Measurements from ENCODE around the gene MVB12B. TPM values are rescaled to one million over a fixed set of nuclear protein-coding genes. Genes with fewer than 3 reads are reported as not detected.
A peak's percentile ranks its signal among the peaks of the same experiment; 100 is the strongest.

MVB12B gene
- total RNA-seq, 1 donor from 2014 or later = 47.8 TPM

DNA sequence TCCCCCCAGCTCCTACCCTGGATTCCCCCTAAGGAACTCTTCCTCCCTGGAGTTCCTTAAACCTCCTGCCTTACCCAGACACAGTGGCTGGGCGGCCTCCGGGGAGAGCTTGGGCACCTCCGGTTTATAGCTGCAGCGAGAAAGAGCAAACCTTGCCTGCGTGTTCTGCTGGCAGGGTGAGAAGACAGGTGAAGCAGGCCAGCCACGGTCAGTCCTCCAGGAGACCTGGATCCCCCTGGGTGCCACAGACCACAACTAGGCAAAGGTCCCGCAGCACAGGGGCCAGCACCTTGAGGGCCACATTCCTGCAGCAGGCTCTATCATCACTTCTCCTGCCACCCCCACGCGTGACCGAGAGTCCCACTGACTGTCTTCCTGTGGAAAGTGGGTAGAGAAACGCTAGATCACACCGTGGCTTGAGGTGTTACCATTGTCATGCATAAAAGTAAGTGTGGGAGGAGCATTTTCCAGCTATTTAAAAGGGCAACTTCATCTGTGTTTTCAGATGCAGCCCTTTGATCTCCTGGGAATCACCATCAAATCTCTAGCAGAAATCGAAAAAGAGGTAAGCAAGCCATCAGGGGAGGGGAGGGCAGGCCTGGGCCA lies 156.9 kb downstream of the MVB12B start:
- H3K9me3 ChIP-seq = no peaks in the 10 kb centered on the region
- no peak overlapping the region for H3K27ac ChIP-seq
- intact Hi-C loops (cut with DNase I) = no loop called here
- no peak for ATAC-seq
- peak; percentile 21 for DNase-seq
- H3K4me3 ChIP-seq = no peak overlapping the region
- TF ChIP-seq, protein P1, sequence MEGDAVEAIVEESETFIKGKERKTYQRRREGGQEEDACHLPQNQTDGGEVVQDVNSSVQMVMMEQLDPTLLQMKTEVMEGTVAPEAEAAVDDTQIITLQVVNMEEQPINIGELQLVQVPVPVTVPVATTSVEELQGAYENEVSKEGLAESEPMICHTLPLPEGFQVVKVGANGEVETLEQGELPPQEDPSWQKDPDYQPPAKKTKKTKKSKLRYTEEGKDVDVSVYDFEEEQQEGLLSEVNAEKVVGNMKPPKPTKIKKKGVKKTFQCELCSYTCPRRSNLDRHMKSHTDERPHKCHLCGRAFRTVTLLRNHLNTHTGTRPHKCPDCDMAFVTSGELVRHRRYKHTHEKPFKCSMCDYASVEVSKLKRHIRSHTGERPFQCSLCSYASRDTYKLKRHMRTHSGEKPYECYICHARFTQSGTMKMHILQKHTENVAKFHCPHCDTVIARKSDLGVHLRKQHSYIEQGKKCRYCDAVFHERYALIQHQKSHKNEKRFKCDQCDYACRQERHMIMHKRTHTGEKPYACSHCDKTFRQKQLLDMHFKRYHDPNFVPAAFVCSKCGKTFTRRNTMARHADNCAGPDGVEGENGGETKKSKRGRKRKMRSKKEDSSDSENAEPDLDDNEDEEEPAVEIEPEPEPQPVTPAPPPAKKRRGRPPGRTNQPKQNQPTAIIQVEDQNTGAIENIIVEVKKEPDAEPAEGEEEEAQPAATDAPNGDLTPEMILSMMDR (IDR thresholded peaks at IDR 0.05) = no peak
- H3K36me3 ChIP-seq = peaks cover 50% of the 10 kb centered on the region
- no peaks in the 10 kb centered on the region for H3K27me3 ChIP-seq (ENCODE audit: low read depth)
- no peaks in the 10 kb centered on the region for H3K4me1 ChIP-seq

- Histone ChIP-seq H3K4me3 (no peak overlapping the region), H3K27me3 (ENCODE audit: low read depth) (no peaks in the 10 kb centered on the region), H3K27ac (no peak overlapping the region), H3K36me3 (peaks cover 39% of the 10 kb centered on the region), H3K9me3 (no peaks in the 10 kb centered on the region), H3K4me1 (no peaks in the 10 kb centered on the region)
- TF ChIP-seq, protein P1 (IDR thresholded peaks at IDR 0.05) = no peak
- DNase-seq = no peak
- ATAC-seq = no peak
- intact Hi-C loops (cut with DNase I) = no loop called here
Measured at GRCh38 chr9:126485662-126486061, 159.0 kb downstream of the MVB12B start.

GRCh38 chr9:126486276-126486675 lies 159.6 kb downstream of the MVB12B start:
- no peaks in the 10 kb centered on the region for H3K9me3 ChIP-seq
- intact Hi-C loops (cut with DNase I) = no loop called here
- H3K4me3 ChIP-seq = no peak overlapping the region
- no peak for ATAC-seq
- no peak overlapping the region for H3K27ac ChIP-seq
- no peaks in the 10 kb centered on the region for H3K27me3 ChIP-seq (ENCODE audit: low read depth)
- DNase-seq = peak; percentile 26
- TF ChIP-seq, protein P1 (IDR thresholded peaks at IDR 0.05) = no peak
- H3K36me3 ChIP-seq = peaks cover 33% of the 10 kb centered on the region
- peaks cover 6% of the 10 kb centered on the region for H3K4me1 ChIP-seq

GRCh38 chr9:126487856-126488255 lies 161.2 kb downstream of the MVB12B start:
- H3K4me1 ChIP-seq = peaks cover 7% of the 10 kb centered on the region
- no peaks in the 10 kb centered on the region for H3K27me3 ChIP-seq (ENCODE audit: low read depth)
- ATAC-seq (no peak), DNase-seq (peak; percentile 51)
- intact Hi-C loops (cut with DNase I) = no loop called here
- TF ChIP-seq, protein P1 (IDR thresholded peaks at IDR 0.05) = no peak
- no peak overlapping the region for H3K27ac ChIP-seq
- no peak overlapping the region for H3K4me3 ChIP-seq
- H3K9me3 ChIP-seq = no peaks in the 10 kb centered on the region
- H3K36me3 ChIP-seq = peaks cover 25% of the 10 kb centered on the region

DNA sequence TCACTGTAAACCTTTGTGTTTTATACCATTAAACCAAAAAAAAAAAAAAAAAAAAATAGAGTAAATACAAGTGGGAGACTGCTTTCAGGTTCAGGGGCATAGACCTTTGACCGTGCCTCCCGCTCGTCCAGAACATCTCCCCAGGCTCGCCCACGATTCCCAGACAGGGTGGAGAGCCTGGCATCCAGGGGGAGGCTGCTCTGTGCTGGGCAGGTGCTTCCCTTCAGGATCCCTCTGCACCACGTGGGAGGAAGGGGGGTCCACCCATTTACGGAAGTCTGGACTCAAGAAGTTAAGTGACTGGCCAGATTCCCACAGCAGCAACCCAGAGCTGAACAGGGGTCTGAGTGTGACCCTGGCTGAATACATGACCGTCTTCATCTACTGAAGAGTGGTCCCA lies 161.7 kb downstream of the MVB12B start:
- Histone ChIP-seq H3K36me3 (peaks cover 20% of the 10 kb centered on the region), H3K27ac (no peak overlapping the region), H3K9me3 (no peaks in the 10 kb centered on the region), H3K4me3 (no peak overlapping the region), H3K4me1 (peaks cover 7% of the 10 kb centered on the region), H3K27me3 (ENCODE audit: low read depth) (no peaks in the 10 kb centered on the region)
- TF ChIP-seq, protein P1 (IDR thresholded peaks at IDR 0.05) = no peak
- intact Hi-C loops (cut with DNase I) = no loop called here
- ATAC-seq (no peak), DNase-seq (no peak)
